Activated CD4-positive, alpha-beta T cell treated with anti-CD3 and anti-CD28 coated beads, Interleukin-10, Interleukin-2, amounts not matched to agents 100 ng/mL and 50 ng/mL, durations not matched to agents 16 hours and 8 hours (primary cell): Measurements from ENCODE around the gene ANXA3.
"Not testable (repeated sequence)": the region's sequence is repeated elsewhere in the genome, so short reads cannot be mapped to it uniquely, and the experiment has no call there.

ENCODE experiments used
- DNase-seq: peaks from one replicate; pipeline ENCODE4 v3.0.0-alpha.2; 2020

Gene ANXA3

DNA sequence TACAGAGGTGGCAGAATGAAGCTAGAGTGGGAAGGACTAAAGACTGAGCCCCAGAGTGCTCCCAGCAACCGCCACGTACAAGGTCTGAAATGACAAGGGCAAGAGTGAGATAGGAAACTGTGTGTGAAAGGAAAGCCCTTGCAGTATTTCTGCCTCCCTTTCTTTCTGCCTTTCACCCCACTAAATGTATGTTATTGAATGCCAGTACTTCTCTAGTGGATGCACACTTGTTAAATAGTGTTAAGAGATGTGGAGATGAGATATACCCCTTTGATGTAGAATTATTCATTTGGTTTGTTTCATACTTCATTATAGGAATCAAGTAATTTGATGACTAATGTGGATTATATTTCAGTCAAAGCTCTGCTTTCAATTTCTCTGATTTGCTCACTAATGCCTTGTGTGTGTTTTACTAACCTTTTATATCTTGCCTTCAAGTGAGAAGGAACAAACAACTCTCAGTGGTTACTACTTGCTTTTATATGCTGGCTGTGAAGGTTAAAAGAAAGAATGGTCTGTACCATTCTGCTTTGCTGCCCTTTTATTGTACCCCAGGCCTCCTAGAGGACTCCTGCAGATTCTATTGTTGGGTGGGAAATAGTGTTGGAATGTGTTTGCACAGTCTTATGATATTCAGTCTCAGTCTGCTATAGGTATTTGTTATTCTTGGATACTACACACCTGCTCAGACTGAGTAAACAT lies 8.0 kb upstream of the ANXA3 start:
- peak; percentile 16 for DNase-seq

- no peak for DNase-seq
Measured at GRCh38 chr4:78544678-78545077, 6.9 kb upstream of the ANXA3 start.

GRCh38 chr4:78545275-78546246 lies 6.0 kb upstream of the ANXA3 start:
- no peak for DNase-seq

DNA sequence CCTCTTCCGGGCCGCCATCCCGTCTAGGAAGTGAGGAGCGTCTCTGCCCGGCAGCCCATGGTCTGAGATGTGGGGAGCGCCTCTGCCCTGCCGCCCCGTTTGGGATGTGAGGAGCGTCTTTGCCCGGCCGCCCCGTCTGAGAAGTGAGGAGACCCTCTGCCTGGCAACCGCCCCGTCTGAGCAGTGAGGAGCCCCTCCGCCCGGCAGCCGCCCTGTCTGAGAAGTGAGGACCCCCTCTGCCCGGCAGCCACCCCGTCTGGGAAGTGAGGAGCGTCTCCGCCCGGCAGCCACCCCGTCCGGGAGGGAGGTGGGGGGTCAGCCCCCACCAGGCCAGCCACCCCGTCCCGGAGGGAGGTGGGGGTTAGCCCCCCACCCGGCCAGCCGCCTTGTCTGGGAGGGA lies 3.7 kb upstream of the ANXA3 start:
- not testable (repeated sequence) for DNase-seq

DNA sequence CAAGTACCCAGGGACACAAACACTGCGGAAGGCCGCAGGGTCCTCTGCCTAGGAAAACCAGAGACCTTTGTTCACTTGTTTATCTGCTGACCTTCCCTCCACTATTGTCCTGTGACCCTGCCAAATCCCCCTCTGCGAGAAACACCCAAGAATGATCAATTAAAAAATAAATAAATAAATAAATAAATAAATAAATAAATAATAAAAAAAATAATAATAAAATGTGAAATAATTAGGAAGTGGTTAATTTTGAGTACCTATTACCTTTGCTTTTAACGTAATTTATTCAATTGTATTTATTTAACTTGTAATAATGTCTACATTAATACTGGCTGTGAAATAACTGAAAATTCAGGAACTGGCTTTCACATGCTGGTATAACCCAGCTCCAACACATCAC lies 2.7 kb upstream of the ANXA3 start:
- not testable (repeated sequence) for DNase-seq

- DNase-seq: peak; percentile 23
Measured at GRCh38 chr4:78552389-78553042, 946 bp downstream of the ANXA3 start.

GRCh38 chr4:78553043-78553396 lies 1.4 kb downstream of the ANXA3 start:
- no peak for DNase-seq

DNA sequence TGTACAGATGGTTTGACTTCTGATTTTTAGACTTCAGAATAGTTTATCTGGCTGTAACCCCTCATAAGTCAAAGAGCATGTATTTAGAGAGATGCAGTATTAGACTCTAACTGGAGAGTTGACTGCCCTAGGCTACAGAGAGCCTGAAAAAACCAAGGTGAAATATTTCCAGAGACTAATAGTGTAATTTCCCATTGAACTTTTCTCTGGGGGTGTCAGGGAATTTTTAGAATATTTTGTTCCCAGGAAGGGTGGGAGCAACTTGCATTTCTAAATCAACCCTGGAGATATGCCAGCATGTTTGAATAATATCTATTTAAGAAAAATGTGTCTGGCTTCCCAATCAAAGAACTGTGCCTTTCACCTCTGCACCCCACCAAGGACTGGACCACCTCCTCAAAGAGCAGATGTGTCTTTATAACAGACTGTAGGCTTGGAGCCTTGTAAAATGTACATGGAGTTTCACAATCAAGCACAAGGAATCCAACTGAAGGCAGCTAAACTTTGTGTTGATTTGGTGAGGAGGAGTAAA lies 2.0 kb downstream of the ANXA3 start:
- DNase-seq: no peak

- DNase-seq: no peak
Measured at GRCh38 chr4:78556665-78557064, 5.1 kb downstream of the ANXA3 start.

DNA sequence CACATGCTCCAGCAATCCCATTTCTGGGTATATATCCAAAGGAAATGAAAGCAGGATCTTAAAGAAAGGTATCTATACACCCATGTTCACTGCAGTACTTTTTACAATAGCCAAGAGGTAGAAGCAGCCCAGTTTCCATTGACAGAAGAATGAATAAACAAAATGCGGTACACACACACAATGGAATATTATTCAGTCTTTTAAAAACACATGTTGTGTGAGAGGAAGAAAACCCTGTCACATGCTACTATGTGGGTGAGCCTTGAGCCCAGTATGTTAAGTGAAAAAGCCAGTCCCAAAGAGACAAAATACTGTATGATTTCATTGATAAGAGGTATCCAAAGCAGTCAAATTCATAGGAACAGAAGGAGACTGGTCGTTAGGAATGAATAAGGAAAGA lies 6.3 kb downstream of the ANXA3 start:
- no peak for DNase-seq

GRCh38 chr4:78558410-78558809 lies 6.8 kb downstream of the ANXA3 start:
- DNase-seq: no peak

DNA sequence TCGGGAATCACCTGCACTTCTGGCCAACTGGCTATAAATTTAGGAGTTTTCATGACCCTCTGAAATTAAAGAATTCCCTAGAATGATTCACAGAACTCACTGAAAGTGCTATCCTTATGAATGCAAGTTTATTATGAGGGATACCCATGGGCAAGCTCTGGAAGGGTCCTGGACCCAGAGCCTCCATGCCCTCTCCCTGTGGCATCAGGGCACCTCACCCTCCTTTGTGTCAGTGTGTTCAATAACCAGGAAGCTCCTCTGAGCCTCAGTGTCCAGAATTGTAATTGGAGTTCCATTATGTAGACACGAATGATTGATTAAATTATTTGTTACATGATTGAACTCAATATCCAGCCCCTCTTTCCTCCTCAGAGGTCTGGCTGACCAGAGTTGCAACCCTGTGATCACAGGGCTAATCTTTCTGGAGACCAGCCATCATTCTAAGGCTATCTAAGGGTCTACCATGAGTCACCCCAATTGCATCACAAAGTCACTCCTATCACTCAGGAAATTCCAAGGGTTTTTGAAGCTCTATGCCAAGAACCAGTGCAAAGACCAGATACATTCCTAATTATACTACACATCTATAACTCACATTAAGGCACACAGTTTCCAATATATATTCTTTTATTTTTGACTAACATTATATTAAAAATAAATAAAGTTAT lies 8.9 kb downstream of the ANXA3 start:
- no peak for DNase-seq

DNA sequence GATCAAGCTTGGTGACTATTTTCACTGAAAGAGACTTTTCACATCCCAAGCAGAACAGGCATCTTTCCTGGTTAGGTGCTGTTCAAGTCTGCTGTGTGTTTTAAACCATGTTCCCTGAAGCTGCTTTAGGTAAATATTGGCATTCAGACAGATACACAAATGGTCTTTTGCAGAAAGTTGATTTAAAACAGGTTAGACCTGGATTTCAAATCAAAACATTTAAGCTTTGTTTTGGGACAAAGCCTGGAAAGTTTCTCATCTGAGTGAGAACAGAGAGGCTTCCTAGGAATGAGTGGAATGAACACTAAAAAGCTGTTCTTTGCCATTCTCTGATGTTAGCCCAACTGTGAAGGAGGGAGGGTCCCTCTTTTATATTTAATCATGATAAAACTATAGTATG lies 10.1 kb downstream of the ANXA3 start:
- DNase-seq: no peak

DNA sequence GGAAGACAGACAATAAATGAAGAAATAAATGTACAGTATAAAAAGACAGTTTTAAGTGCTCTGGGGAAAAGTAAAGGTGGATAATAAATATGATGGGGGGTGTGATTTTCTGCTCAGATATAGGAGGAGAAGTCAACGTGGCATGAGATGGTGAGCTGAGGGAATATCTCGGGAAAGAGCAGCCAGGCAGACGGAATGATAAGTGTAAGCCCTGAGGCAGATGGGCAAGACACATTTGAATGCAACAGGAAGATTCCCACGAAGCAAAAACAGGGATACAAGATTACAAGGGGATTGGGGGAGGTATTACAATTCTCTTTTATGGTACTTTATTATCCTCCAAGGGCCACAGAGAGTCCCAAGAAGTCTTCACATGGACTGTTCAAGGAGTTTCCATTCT lies 11.1 kb downstream of the ANXA3 start:
- DNase-seq: no peak

DNA sequence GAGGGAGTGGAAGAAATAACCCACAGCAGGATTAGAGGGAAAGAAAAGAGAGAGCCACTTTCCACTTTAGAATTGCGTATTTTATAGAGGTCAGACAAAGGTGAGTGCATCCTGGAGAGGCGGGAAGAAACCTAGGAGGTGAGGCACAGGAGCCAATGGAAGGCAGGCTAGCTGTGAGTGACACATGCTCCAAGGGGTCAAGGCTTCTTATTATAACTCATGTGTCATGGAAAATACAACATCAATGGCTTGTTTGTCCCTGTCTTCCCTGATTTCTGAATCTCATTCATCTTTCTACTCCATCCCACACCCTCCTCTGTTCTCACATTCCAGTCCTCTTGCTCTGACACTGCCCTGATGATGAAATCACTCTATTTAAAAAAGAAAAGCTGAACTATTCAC lies 14.4 kb downstream of the ANXA3 start:
- DNase-seq: no peak

DNA sequence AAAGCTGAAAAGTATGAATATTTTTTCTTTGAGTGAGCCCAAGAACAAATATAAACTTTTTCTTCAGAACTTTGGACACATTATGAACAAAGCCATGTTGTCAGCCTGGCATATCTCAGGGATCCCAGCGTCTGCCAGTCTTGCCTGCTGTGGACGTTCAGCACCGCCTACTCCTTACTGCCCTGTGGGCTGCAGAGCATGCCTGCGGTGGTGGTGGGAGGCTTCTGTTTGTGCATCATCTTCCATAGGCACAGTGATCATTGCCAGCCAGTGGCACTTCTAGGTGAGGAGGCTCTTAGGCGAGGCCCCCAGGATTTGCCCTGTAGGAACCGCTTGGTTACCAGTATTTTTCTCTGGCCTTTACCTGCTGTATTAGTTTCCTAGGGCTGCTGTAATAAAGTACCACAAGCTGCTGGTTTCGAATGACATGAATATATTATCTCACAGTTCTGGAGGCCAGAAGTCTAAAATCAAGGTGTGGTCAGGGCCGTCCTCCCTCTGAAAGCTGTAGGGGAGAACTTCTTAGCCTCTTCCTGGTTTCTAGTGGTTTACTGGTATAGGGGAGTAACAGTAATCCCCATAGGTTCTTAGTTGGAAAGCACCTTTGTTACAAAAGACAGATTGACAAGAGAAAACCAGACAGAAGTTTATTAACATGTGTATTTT lies 15.4 kb downstream of the ANXA3 start:
- no peak for DNase-seq

- DNase-seq: no peak
Measured at GRCh38 chr4:78567500-78568060, 16.0 kb downstream of the ANXA3 start.

GRCh38 chr4:78568640-78569305 lies 17.2 kb downstream of the ANXA3 start:
- no peak for DNase-seq

GRCh38 chr4:78569306-78569821 lies 17.8 kb downstream of the ANXA3 start:
- no peak for DNase-seq

GRCh38 chr4:78570117-78570516 lies 18.5 kb downstream of the ANXA3 start:
- DNase-seq: no peak

- no peak for DNase-seq
Measured at GRCh38 chr4:78571804-78572203, 20.2 kb downstream of the ANXA3 start.
